Brain pericyte (primary cell): ENCODE results near the gene ARL3.

ENCODE experiments used
- DNase-seq: peaks from one replicate; pipeline ENCODE4 v3.0.0-alpha.2; 2012; ENCODE audit warnings: low read depth, low spot score

The ARL3 gene

GRCh38 chr10:102652170-102652916 is 61.9 kb downstream of the ARL3 start:
- no peak for DNase-seq

- no peak for DNase-seq
Observed at GRCh38 chr10:102651455-102652169, 62.6 kb downstream of the ARL3 start.

GRCh38 chr10:102650655-102651454 is 63.3 kb downstream of the ARL3 start:
- DNase-seq, result no peak

DNA sequence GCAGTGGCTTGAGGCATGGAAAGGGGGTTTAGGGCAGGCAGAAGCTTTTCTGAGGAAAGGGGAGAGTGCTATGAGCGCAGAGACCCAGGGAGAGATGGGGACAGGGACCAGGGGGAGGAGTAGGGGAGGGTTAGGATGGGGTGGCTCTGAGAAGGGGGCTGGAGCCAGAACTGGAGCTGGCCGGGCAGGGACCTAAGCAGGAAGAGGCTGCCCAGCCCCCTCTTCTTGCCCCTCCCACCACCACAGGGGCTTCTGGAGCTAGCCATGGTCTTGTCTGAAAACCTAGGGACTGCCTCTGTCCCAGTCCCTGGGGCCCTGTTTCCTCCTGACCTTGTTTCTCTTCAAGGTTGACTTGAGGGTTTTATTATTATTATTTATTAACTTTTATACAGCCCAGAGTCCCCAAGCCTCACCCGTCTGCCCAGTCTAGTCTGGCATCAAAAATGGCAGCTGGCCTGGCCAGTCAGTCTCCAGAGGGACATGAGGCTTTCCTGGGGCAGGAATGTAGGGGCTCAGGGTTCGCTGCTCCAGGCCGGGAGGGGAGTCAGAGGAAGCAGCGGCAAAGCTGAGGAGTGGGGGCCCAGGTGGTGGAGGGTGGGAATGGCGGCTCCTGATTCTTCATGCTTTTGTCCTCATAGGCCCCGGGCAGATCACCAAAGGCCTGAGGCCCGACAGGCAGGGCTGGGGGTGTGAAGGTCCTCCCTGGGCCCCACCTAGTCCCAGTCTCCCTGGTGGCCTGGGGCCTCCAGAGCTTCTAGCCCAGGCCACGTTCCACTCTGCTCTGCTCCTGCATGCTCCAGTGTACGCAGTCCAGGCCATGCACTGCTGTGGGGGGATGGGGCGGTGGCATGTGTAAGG is 64.2 kb downstream of the ARL3 start:
- DNase-seq, result no peak

DNA sequence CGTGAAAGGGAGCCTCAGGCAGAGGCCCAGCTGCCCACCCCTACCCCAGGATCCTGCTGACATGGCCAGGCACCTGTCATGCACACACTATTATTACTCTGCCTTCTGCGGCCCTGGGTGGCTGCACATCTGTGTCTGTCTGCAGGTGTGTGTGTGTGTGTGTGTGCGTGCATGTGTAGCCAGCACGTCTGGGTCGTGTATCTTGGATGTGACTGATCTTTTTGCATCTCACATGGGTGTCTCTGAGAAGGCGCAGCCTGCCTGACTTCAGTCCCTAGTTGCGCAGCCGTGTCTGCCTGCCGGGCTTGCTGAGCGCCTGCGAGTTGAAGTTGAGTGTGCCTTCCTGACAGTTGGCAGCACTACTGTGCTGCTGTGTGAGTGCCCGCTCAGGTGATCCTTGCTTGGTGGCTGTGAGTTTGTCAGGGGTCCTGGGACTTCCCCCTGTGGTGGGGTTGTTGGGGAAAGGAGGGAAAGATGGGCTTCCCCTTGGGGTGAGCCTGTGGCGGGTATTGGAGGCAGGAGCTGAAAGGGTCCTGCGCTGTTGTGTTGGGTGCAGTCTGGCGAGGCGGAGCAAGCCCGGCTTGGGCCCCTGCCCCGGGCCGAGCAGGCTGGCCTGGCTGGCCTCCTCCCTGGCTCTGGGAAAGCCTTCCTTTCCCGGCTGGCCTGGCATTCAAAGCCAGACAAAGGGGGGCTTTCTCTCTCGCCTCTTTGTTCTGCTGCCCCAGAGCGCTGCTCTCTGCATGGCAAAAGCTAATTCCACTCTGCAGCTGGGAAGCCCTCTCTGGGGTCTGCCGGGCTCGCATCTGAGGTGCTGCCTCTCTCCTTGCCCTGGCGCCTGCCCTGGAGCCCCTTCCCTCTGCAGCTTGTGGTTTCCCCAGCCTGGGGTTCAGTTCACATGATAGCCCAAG is 65.1 kb downstream of the ARL3 start:
- DNase-seq, result no peak

- no peak for DNase-seq
Observed at GRCh38 chr10:102648269-102648888, 65.8 kb downstream of the ARL3 start.

DNA sequence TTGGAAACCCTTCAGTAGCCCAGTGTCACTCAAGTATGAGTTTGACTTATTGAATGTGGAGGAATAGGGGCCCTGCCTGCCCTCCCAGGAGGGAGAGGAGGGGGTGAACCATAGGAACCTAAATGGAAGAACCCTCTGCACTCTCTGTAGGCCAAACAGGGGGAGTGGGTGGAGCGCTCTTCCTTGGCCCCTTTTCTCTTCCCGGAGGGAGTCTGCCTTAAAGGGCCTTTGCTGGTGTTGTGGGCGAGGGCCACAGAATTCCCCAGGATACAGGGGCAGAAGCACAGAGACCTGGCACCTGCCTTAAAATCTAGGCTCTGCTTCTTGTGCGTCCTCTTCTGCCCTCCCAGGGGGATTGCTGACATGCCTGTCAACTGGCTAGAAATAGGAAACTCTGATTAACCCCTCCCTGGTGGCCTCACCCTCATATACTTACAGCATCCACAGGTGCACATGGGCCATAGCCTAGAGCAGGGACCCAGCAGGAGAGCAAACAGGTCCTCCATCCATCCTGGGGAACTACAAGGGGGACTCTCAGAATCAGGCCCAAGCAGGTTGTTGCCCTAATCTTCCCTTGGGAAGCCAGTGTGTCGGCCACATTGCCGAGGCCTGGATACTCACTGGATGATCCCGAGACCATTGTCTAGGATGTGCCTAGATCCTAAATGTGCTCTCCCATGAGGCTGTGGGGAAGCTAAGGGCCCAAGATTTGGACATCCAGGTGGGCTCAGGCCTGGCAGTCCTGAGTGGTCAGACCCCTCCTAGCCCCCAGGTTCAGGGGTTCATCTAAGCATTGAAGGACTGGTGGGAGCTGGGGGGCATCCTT is 66.5 kb downstream of the ARL3 start:
- no peak for DNase-seq

- no peak for DNase-seq
Observed at GRCh38 chr10:102646610-102647442, 67.4 kb downstream of the ARL3 start.

GRCh38 chr10:102645741-102646609 is 68.2 kb downstream of the ARL3 start:
- no peak for DNase-seq

DNA sequence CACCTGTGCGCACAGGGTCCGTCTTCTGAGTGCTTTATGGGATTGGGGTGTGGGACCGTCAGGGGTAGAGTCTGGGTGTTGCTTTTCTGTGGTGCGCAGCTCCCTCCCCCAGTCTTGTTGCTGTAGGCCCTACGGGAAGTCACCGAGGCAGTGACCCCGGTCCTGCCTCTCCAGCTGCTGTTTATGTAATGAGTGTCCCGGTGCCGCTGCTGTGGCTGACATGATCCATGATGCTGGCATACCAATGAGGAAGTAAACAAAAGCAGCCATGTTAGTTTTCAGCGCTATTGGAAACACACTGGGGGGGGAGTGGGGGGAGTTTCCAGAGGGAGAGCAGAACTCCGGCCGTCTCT is 68.8 kb downstream of the ARL3 start:
- no peak for DNase-seq

DNA sequence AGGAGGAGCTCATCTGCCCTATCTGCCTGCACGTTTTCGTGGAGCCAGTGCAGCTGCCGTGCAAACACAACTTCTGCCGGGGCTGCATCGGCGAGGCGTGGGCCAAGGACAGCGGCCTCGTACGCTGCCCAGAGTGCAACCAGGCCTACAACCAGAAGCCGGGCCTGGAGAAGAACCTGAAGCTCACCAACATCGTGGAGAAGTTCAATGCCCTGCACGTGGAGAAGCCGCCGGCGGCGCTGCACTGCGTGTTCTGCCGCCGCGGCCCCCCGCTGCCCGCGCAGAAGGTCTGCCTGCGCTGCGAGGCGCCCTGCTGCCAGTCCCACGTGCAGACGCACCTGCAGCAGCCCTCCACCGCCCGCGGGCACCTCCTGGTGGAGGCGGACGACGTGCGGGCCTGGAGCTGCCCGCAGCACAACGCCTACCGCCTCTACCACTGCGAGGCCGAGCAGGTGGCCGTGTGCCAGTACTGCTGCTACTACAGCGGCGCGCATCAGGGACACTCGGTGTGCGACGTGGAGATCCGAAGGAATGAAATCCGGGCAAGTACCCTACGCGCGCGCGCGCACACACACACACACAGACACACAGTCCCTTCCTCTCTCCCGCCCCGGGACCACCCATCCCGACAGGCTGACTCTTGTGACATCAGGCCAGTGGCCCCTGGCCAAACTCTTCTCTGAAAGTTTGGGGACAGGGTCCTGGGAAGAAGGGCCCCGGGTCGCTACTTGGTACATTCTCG is 69.4 kb downstream of the ARL3 start:
- DNase-seq, result no peak

- no peak for DNase-seq
Observed at GRCh38 chr10:102644066-102644645, 70.0 kb downstream of the ARL3 start, which contains the start of gene TRIM8. Gene TRIM8 (plus strand): TSS chr10:102644479. CDS start chr10:102644618, 139 bp downstream.

DNA sequence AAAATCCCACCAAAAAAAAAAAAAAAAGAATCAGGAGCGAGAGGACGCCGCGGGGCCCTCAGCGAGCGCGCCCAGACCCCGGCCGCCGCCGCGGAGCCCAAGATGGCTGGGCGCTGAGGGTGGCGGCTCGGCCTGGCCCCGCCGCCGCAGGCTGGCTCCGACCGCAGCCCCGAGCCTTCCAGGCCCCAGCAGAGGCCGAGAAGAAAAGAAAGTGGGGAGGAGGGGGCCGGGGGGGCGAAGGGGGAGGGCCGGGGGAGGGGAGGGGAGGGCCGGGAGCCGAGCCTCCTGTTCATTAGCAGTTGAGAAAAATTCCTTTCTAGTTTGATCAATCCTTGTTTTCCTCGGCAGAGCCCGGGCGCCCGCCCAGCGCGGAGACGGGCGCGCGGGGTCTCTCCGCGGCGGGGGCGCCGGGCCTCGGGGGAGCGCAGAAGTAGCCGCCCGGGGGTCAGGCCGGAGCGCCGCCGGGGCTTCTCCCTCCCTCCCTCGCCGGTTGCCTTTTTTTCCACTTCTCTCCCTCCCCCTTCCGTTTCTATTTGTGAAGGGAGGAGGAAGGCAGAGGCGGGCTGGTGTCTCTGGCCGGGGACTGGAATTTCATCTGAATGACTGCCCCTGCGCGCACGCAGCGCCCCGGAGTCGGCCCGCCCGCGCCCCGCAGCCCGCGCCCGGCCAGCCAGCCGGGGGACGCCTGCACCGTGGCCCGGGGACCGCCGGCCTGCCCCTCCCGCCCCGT is 70.7 kb downstream of the ARL3 start:
- DNase-seq, result no peak

GRCh38 chr10:102642736-102643335 is 71.4 kb downstream of the ARL3 start:
- no peak for DNase-seq
